Measurements from ENCODE around the gene FAM184B. TPM values are rescaled to one million over a fixed set of nuclear protein-coding genes. Genes with fewer than 3 reads are reported as not detected.

Gene FAM184B
- total RNA-seq, 1 experiment from 2014 or later: 0.07 TPM

DNA sequence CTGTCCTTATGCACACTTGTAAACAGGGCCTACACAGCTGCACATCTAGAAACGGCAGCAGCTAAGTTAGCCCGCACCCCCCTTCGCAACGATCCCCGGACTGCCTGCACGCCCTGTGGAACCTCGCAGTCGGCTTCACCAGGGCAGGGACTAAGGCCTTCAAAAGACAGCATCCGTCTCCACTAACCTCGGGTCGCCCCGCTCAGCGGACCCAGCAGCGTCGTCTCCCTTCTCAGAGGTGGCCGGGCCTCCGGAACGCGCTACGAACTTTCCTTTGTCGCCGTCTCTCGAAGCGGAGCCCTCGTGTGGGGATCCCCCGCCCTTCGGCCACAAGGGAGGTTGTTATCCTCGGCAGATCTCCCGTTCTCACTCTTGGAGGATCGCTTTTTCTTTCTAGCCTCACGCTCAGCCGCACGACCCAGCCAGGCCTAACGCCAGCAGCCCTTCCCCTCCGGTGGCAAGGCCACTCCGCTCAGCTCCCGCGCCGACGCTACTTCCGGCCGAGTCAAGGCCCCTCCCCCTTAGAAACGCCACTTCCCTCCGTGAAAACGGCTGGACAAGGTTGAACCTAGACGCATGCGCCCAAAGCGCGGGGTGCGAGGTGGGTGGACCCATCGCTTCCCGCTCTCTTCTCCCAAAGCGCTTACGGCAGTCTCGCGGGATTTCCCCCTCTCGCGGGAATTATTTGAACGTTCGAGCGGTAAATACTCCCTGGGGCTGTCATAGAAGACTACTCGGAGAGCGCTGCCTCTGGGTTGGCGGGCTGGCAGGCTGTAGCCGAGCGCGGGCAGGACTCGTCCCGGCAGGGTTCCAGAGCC is 29.0 kb upstream of the FAM184B start, which contains the start of the genes DCAF16 and NCAPG (continued):
- TF ChIP-seq ZNF274 (IDR thresholded peaks at IDR 0.05; ENCODE audit: low read depth, low read length) (no peak), SRF (IDR thresholded peaks at IDR 0.05; ENCODE audit: low read depth) (no peak; the same call in 1 of the 2 replicates), ELF1 (IDR thresholded peaks at IDR 0.05; ENCODE audit: borderline replicate concordance, low read depth) (no peak; the same call in 1 of the 2 replicates), CEBPB (IDR thresholded peaks at IDR 0.05; ENCODE audit: low read depth) (no peak), JUND (IDR thresholded peaks at IDR 0.05) (no peak), SP1 (IDR thresholded peaks at IDR 0.05; ENCODE audit: low read depth) (peak; percentile 69)

DNA sequence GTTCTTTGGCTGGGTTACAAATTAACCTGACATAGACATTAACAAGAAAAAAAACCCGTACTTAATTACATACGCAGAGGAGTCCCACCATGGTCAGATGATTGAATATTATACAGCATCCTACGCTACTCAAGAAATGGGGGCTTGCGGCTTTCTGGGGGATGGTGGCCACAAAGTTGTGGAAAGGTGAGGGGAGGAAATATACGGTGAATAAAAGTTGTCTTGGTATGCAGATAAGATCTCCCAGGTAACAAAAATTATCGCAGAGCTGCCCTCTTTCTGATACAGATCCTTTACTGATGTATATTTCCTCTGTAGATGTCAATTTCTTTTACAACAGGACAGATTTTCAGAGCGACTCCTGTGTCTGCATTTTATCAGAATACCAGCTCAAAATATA is 28.2 kb upstream of the FAM184B start:
- no peaks in the 10 kb centered on the region for H3K27me3 ChIP-seq (ENCODE audit: insufficient read depth, low read length)
- no peak for DNase-seq (ENCODE audit: low read depth, low spot score)
- intact Hi-C loops (cut with micrococcal nuclease): loop anchor here (2.0 kb wide), 2 partner anchors 211 to 213 kb away; partner anchors contain the start of gene LCORL
- peaks cover 24% of the 10 kb centered on the region; the same call in 1 of the 2 replicates for H4K20me1 ChIP-seq (ENCODE audit: insufficient read depth)
- H3K36me3 ChIP-seq (ENCODE audit: control insufficient read depth in 1 of 2, insufficient read depth in 2 of 2, low read length in 2 of 2): peaks cover 13 to 19% of the 10 kb centered on the region in 2 experiments
- peaks cover 5 to 20% of the 10 kb centered on the region in 2 experiments; a peak in 2 of 4 replicates for H3K4me1 ChIP-seq (ENCODE audit: control insufficient read depth in 1 of 2, insufficient read depth in 2 of 2, low read length in 2 of 2)
- H3K9ac ChIP-seq (ENCODE audit: low read length): peak overlapping the region; percentile 98
- no peaks in the 10 kb centered on the region for H3K9me3 ChIP-seq (ENCODE audit: control insufficient read depth in 1 of 2, insufficient read depth in 1 of 2, low read depth in 1 of 2, low read length in 2 of 2)
- H3K79me2 ChIP-seq (ENCODE audit: insufficient read depth, low read length): peaks cover 98% of the 10 kb centered on the region
- ChIA-PET POLR2A (interaction anchor here (1.5 kb wide), 1 partner anchor 12 kb away, joined by 4 read pairs; no protein-coding TSS in a partner anchor), RAD21 (ENCODE audit: low non-redundant PET in 1 of 2, low total read pairs in 2 of 2, uncharacterized antibody in 2 of 2, unreplicated experiment in 2 of 2) (no interaction called here), CTCF (no interaction called here)
- H3K9me2 ChIP-seq (ENCODE audit: insufficient read depth): no peaks in the 10 kb centered on the region
- ATAC-seq: no peak
- peak overlapping the region; percentile 85 for H3K4me2 ChIP-seq (ENCODE audit: low read length)
- H2AFZ ChIP-seq (ENCODE audit: low read depth, low read length, poor library complexity, severe bottlenecking): no peak overlapping the region
- H3K27ac ChIP-seq (ENCODE audit: low read depth, low read length): peak overlapping the region; percentile 84; the same call in 1 of the 2 replicates
- H3K4me3 ChIP-seq (replicated peaks in 1 of 2; ENCODE audit: low read depth in 1 of 2, low read length in 2 of 2): peak overlapping the region; percentile 80 to 93
- BruUV-seq (replicated peaks): no TSS peak
- TF ChIP-seq, protein P1, sequence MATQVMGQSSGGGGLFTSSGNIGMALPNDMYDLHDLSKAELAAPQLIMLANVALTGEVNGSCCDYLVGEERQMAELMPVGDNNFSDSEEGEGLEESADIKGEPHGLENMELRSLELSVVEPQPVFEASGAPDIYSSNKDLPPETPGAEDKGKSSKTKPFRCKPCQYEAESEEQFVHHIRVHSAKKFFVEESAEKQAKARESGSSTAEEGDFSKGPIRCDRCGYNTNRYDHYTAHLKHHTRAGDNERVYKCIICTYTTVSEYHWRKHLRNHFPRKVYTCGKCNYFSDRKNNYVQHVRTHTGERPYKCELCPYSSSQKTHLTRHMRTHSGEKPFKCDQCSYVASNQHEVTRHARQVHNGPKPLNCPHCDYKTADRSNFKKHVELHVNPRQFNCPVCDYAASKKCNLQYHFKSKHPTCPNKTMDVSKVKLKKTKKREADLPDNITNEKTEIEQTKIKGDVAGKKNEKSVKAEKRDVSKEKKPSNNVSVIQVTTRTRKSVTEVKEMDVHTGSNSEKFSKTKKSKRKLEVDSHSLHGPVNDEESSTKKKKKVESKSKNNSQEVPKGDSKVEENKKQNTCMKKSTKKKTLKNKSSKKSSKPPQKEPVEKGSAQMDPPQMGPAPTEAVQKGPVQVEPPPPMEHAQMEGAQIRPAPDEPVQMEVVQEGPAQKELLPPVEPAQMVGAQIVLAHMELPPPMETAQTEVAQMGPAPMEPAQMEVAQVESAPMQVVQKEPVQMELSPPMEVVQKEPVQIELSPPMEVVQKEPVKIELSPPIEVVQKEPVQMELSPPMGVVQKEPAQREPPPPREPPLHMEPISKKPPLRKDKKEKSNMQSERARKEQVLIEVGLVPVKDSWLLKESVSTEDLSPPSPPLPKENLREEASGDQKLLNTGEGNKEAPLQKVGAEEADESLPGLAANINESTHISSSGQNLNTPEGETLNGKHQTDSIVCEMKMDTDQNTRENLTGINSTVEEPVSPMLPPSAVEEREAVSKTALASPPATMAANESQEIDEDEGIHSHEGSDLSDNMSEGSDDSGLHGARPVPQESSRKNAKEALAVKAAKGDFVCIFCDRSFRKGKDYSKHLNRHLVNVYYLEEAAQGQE (IDR thresholded peaks at IDR 0.05; ENCODE audit: low read depth): no peak
- TF ChIP-seq ELF1 (IDR thresholded peaks at IDR 0.05; ENCODE audit: borderline replicate concordance, low read depth) (no peak), CEBPB (IDR thresholded peaks at IDR 0.05; ENCODE audit: low read depth) (no peak), SP1 (IDR thresholded peaks at IDR 0.05; ENCODE audit: low read depth) (no peak), POLR2A (IDR thresholded peaks at IDR 0.05; ENCODE audit: borderline replicate concordance, extremely low read depth, insufficient read depth, insufficient read length) (no peak), EGR1 (IDR thresholded peaks at IDR 0.05; ENCODE audit: low read depth) (no peak), EZH2 (IDR thresholded peaks at IDR 0.05) (no peak), TCF7L2 (IDR thresholded peaks at IDR 0.05; ENCODE audit: borderline replicate concordance, extremely low read depth, insufficient read depth, insufficient read length) (no peak), RAD21 (IDR thresholded peaks at IDR 0.05; ENCODE audit: low read depth) (no peak), SIN3A (IDR thresholded peaks at IDR 0.05; ENCODE audit: low read depth) (no peak), EZH2phosphoT487 (IDR thresholded peaks at IDR 0.05; ENCODE audit: borderline replicate concordance) (no peak)
- TF ChIP-seq, protein P2, sequence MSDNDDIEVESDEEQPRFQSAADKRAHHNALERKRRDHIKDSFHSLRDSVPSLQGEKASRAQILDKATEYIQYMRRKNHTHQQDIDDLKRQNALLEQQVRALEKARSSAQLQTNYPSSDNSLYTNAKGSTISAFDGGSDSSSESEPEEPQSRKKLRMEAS (IDR thresholded peaks at IDR 0.05): no peak
- TF ChIP-seq, protein P3, sequence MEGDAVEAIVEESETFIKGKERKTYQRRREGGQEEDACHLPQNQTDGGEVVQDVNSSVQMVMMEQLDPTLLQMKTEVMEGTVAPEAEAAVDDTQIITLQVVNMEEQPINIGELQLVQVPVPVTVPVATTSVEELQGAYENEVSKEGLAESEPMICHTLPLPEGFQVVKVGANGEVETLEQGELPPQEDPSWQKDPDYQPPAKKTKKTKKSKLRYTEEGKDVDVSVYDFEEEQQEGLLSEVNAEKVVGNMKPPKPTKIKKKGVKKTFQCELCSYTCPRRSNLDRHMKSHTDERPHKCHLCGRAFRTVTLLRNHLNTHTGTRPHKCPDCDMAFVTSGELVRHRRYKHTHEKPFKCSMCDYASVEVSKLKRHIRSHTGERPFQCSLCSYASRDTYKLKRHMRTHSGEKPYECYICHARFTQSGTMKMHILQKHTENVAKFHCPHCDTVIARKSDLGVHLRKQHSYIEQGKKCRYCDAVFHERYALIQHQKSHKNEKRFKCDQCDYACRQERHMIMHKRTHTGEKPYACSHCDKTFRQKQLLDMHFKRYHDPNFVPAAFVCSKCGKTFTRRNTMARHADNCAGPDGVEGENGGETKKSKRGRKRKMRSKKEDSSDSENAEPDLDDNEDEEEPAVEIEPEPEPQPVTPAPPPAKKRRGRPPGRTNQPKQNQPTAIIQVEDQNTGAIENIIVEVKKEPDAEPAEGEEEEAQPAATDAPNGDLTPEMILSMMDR (IDR thresholded peaks at IDR 0.05 in 2 of 3, conservative IDR thresholded peaks at IDR 0.05 in 1 of 3; ENCODE audit: borderline replicate concordance in 1 of 3, insufficient read depth in 1 of 3, low read depth in 2 of 3, low read length in 2 of 3): no peak

Data from HCT116 (cell line).